GM23338 (cell line): ENCODE measurements around the gene GRN. TPM values are rescaled to one million over a fixed set of nuclear protein-coding genes. Genes with fewer than 3 reads are reported as not detected.

Source experiments
- ATAC-seq: fragments of 200-7000 bp; cut with Tn5 transposase; 3 replicates; pipeline ENCODE4 v1.9.1; 2020
- DNase-seq: peaks from one replicate; pipeline ENCODE4 v3.0.0-alpha.2; 2015; ENCODE audit warnings: low spot score
- H2AFZ ChIP-seq: fragments of 200-600 bp; sonication (generic); 2 replicates; pipeline ENCODE4 v1.8.0; 2016; ENCODE audit warnings: antibody characterized with exemption, mild to moderate bottlenecking, moderate library complexity
- H3F3A ChIP-seq: fragments of 200-600 bp; sonication (generic); replicated peaks from 2 replicates; pipeline ENCODE4 v1.8.0; 2017; ENCODE audit warnings: antibody characterized with exemption, mixed run types, low read depth
- H3K27ac ChIP-seq: fragments of 200-600 bp; sonication (generic); 2 replicates; pipeline ENCODE4 v1.6.1; 2016; ENCODE audit warnings: low read depth
- H3K27me3 ChIP-seq: fragments of 200-600 bp; sonication (generic); 2 replicates; pipeline ENCODE4 v1.8.0; 2016; ENCODE audit warnings: mild to moderate bottlenecking, mixed run types, moderate library complexity; ENCODE audit not compliant: insufficient read depth
- H3K36me3 ChIP-seq: fragments of 200-600 bp; sonication (generic); 2 replicates; pipeline ENCODE4 v1.8.0; 2016; ENCODE audit warnings: mild to moderate bottlenecking; ENCODE audit not compliant: insufficient read depth
- H3K4me1 ChIP-seq: fragments of 200-600 bp; sonication (generic); 2 replicates; pipeline ENCODE4 v1.8.0; 2016; ENCODE audit warnings: mild to moderate bottlenecking, moderate library complexity; ENCODE audit not compliant: insufficient read depth
- H3K4me2 ChIP-seq: fragments of 200-600 bp; sonication (generic); 2 replicates; pipeline ENCODE4 v1.7.1; 2017; ENCODE audit warnings: mixed run types
- H3K4me3 ChIP-seq: fragments of 200-600 bp; sonication (generic); 2 replicates; pipeline ENCODE4 v1.6.1; 2016; ENCODE audit warnings: mixed run types
- H3K79me2 ChIP-seq: fragments of 200-600 bp; sonication (generic); replicated peaks from 2 replicates; pipeline ENCODE4 v1.8.0; 2017; ENCODE audit warnings: mild to moderate bottlenecking; ENCODE audit not compliant: insufficient read depth
- H3K9me2 ChIP-seq: fragments of 200-600 bp; sonication (generic); 2 replicates; pipeline ENCODE4 v1.8.0; 2017; ENCODE audit not compliant: insufficient read depth
- H4K20me1 ChIP-seq: fragments of 200-600 bp; sonication (generic); replicated peaks from 2 replicates; pipeline ENCODE4 v1.8.0; 2017; ENCODE audit warnings: mild to moderate bottlenecking; ENCODE audit not compliant: insufficient read depth
- H3K27ac Mint-ChIP-seq: 2 replicates; pipeline ENCODE4 v1.8.0; 2020; ENCODE audit warnings: inconsistent platforms, mild to moderate bottlenecking, moderate library complexity, mixed read lengths
- H3K27me3 Mint-ChIP-seq: 3 replicates; pipeline ENCODE4 v1.8.0; 2022; ENCODE audit warnings: low read depth, mild to moderate bottlenecking, moderate library complexity, mixed read lengths, inconsistent platforms; ENCODE audit not compliant: insufficient read depth, poor library complexity
- H3K36me3 Mint-ChIP-seq: 3 replicates; pipeline ENCODE4 v1.8.0; 2021; ENCODE audit warnings: low read depth, mild to moderate bottlenecking, inconsistent platforms, moderate library complexity, mixed read lengths
- H3K4me1 Mint-ChIP-seq: 3 replicates; pipeline ENCODE4 v1.8.0; 2020; ENCODE audit warnings: mild to moderate bottlenecking, inconsistent platforms, mixed read lengths
- H3K4me3 Mint-ChIP-seq: 3 replicates; pipeline ENCODE4 v1.8.0; 2021; ENCODE audit warnings: moderate library complexity, mild to moderate bottlenecking, inconsistent platforms, mixed read lengths
- H3K9me3 Mint-ChIP-seq: 3 replicates; pipeline ENCODE4 v1.8.0; 2020; ENCODE audit warnings: moderate library complexity, mild to moderate bottlenecking, inconsistent platforms, mixed read lengths
- CREB1 ChIP-seq: fragments of 250-450 bp; sonication (Bioruptor Pico); IDR thresholded peaks from 2 replicates; pipeline ENCODE4 v1.5.0; 2020; ENCODE audit warnings: low read depth, mild to moderate bottlenecking, moderate library complexity
- CTCF ChIP-seq, 2 experiments: fragments of 200-600 bp in 1 of 2; sonication (generic) in 1 of 2; conservative IDR thresholded peaks; 2 replicates each; pipeline versions ENCODE4 v1.5.1 to v1.6.1; 2016 to 2017; ENCODE audit warnings: antibody characterized with exemption in 2 of 2, low read depth in 2 of 2, mild to moderate bottlenecking in 2 of 2, moderate library complexity in 1 of 2
- EZH2 ChIP-seq: fragments of 200-600 bp; sonication (generic); IDR thresholded peaks from one replicate; pipeline ENCODE4 v1.8.0; 2017; ENCODE audit warnings: antibody characterized with exemption, mild to moderate bottlenecking, low read depth; ENCODE audit not compliant: unreplicated experiment
- POLR2AphosphoS5 ChIP-seq: IDR thresholded peaks from 2 replicates; pipeline ENCODE4 v1.6.1; 2016; ENCODE audit warnings: antibody characterized with exemption, low read depth
- polyA plus RNA-seq: library from polyadenylated mRNA; unstranded; fragments of >200 nt; fragmentation: Nextera tagmentation; extraction: Ambion mirVana; gene quantifications from 2 replicates; pipeline ENCODE4 v1.2.1, GENCODE V29; 2016
- total RNA-seq: library from RNA; depleted of rRNA; stranded (reverse); fragments of >200 nt; shearing (Covaris generic); gene quantifications from 2 replicates; pipeline ENCODE4 v1.2.3, GENCODE V29; 2014

GRN gene
- total and polyA plus RNA-seq, 2 experiments from 2014 or later = 101 to 216 TPM

GRCh38 chr17:44375196-44376017 is 30.3 kb downstream of the GRN start:
- Histone ChIP-seq H3K27me3 (0 out of 2 replicates have a peak, but pooled peaks cover 5% of the 10 kb centered on the region), H3K9me2 (no peaks in the 10 kb centered on the region), H3K79me2 (no peaks in the 10 kb centered on the region), H3K4me2 (peak overlapping the region; percentile 80), H4K20me1 (no peaks in the 10 kb centered on the region), H3K4me3 (peak overlapping the region; percentile 49), H3K4me1 (peaks cover 16% of the 10 kb centered on the region), H3F3A (peaks cover 8% of the 10 kb centered on the region), H2AFZ (peak overlapping the region; percentile 84), H3K27ac (no peak overlapping the region), H3K36me3 (no peaks in the 10 kb centered on the region)
- Mint-ChIP-seq H3K27ac (no peak overlapping the region), H3K9me3 (no peaks in the 10 kb centered on the region; the same call in 2 of the 3 replicates), H3K4me3 (peak overlapping the region; percentile 49; the same call in 2 of the 3 replicates), H3K4me1 (peaks cover 22% of the 10 kb centered on the region), H3K27me3 (peaks cover 18% of the 10 kb centered on the region), H3K36me3 (peaks cover 3% of the 10 kb centered on the region; the same call in 1 of the 3 replicates)
- DNase-seq (peak; percentile 60), ATAC-seq (peak; percentile 34)
- TF ChIP-seq CREB1 (CRISPR knock-in tag) = no peak
- TF ChIP-seq EZH2 = no peak
- no peak for TF ChIP-seq CTCF (conservative IDR thresholded peaks at IDR 0.05; ENCODE audit: low read depth in 2 of 2)

GRCh38 chr17:44376124-44376523 is 31.0 kb downstream of the GRN start:
- Mint-ChIP-seq H3K27ac (no peak overlapping the region), H3K36me3 (peaks cover 3% of the 10 kb centered on the region; the same call in 1 of the 3 replicates), H3K4me3 (no peak overlapping the region), H3K4me1 (peaks cover 22% of the 10 kb centered on the region), H3K9me3 (no peaks in the 10 kb centered on the region; the same call in 2 of the 3 replicates), H3K27me3 (peaks cover 18% of the 10 kb centered on the region)
- Histone ChIP-seq H3K4me1 (peaks cover 16% of the 10 kb centered on the region), H3K27ac (no peak overlapping the region), H3K27me3 (0 out of 2 replicates have a peak, but pooled peaks cover 5% of the 10 kb centered on the region), H3K36me3 (no peaks in the 10 kb centered on the region), H2AFZ (no peak overlapping the region), H3K4me3 (peak overlapping the region; percentile 49; the same call in 1 of the 2 replicates), H3K4me2 (peak overlapping the region; percentile 80; the same call in 1 of the 2 replicates), H3K79me2 (no peaks in the 10 kb centered on the region), H3K9me2 (no peaks in the 10 kb centered on the region), H3F3A (peaks cover 8% of the 10 kb centered on the region), H4K20me1 (no peaks in the 10 kb centered on the region)
- TF ChIP-seq POLR2AphosphoS5 (no peak), CTCF (conservative IDR thresholded peaks at IDR 0.05; ENCODE audit: low read depth in 2 of 2) (peak; percentile 75 to 77)
- peak; percentile 86 for DNase-seq
- peak; percentile 67 for ATAC-seq
